ENCODE measurements around the gene STK40.

The STK40 gene

GRCh38 chr1:36343651-36344394 lies 41.9 kb downstream of the STK40 start:
- no peak for DNase-seq (ENCODE audit: low spot score)

- peak; percentile 25 for DNase-seq (ENCODE audit: low spot score)
Observed at GRCh38 chr1:36342426-36343185, 43.1 kb downstream of the STK40 start.

- no peak for DNase-seq (ENCODE audit: low spot score)
Observed at GRCh38 chr1:36341626-36342320, 44.0 kb downstream of the STK40 start.

- no peak for DNase-seq (ENCODE audit: low spot score)
Observed at GRCh38 chr1:36339615-36340014, 46.1 kb downstream of the STK40 start.

- no peak for DNase-seq (ENCODE audit: low spot score)
Observed at GRCh38 chr1:36339215-36339614, 46.5 kb downstream of the STK40 start.

GRCh38 chr1:36337830-36338229 lies 47.9 kb downstream of the STK40 start:
- DNase-seq (ENCODE audit: low spot score) = no peak

- DNase-seq (ENCODE audit: low spot score) = no peak
Observed at GRCh38 chr1:36330940-36331339, 54.8 kb downstream of the STK40 start.

GRCh38 chr1:36329817-36330216 lies 55.9 kb downstream of the STK40 start:
- DNase-seq (ENCODE audit: low spot score) = no peak

- no peak for DNase-seq (ENCODE audit: low spot score)
Observed at GRCh38 chr1:36328713-36329112, 57.0 kb downstream of the STK40 start.

- no peak for DNase-seq (ENCODE audit: low spot score)
Observed at GRCh38 chr1:36328088-36328480, 57.6 kb downstream of the STK40 start.

- DNase-seq (ENCODE audit: low spot score) = no peak
Observed at GRCh38 chr1:36327421-36328087, 58.2 kb downstream of the STK40 start.

GRCh38 chr1:36326499-36326898 lies 59.2 kb downstream of the STK40 start:
- no peak for DNase-seq (ENCODE audit: low spot score)

- no peak for DNase-seq (ENCODE audit: low spot score)
Observed at GRCh38 chr1:36324353-36324703, 61.4 kb downstream of the STK40 start.

GRCh38 chr1:36323636-36324352 lies 61.9 kb downstream of the STK40 start, which contains the start of gene EVA1B:
Gene EVA1B (minus strand): TSS chr1:36323645. CDS start chr1:36323037, 608 bp downstream.
- peak; percentile 32 for DNase-seq (ENCODE audit: low spot score)

- peak; percentile 42 for DNase-seq (ENCODE audit: low spot score)
Observed at GRCh38 chr1:36322786-36323635, 62.7 kb downstream of the STK40 start.

- no peak for DNase-seq (ENCODE audit: low spot score)
Observed at GRCh38 chr1:36322041-36322785, 63.5 kb downstream of the STK40 start.

GRCh38 chr1:36321119-36321951 lies 64.4 kb downstream of the STK40 start:
- peak; percentile 44 for DNase-seq (ENCODE audit: low spot score)

- DNase-seq (ENCODE audit: low spot score) = no peak
Observed at GRCh38 chr1:36320767-36321118, 65.0 kb downstream of the STK40 start.

GRCh38 chr1:36320291-36320761 lies 65.4 kb downstream of the STK40 start:
- peak; percentile 67 for DNase-seq (ENCODE audit: low spot score)
